HCT116 (cell line): ENCODE data around the gene DOC2A. TPM values are rescaled to one million over a fixed set of nuclear protein-coding genes. Genes with fewer than 3 reads are reported as not detected.

Experiments used
- ATAC-seq: fragments of 200-7000 bp; cut with Tn5 transposase; 2 replicates; pipeline ENCODE4 v1.9.1; 2020; ENCODE audit warnings: mild to moderate bottlenecking, moderate library complexity
- BruUV-seq: library from RNA; stranded (reverse); fragments of 400-500 nt; replicated peaks from 2 replicates; lab custom pipeline; 2021; lab: Mats Ljungman, UMichigan
- CTCF ChIA-PET: fragments of 300-600 bp; sonication (Branson Sonifier 250); formaldehyde crosslinking; loops from one replicate; lab custom pipeline; 2021; ENCODE audit warnings: antibody characterized with exemption; lab: Charles Lee
- POLR2A ChIA-PET: fragments of 300-600, 350-600 bp; sonication (Branson Sonifier 250); formaldehyde crosslinking; loops from one replicate; lab custom pipeline; 2021; ENCODE audit warnings: antibody characterized with exemption; lab: Charles Lee
- RAD21 ChIA-PET, 2 experiments: fragments of 300-600 bp; sonication (Branson Sonifier 250); formaldehyde crosslinking; loops; one replicate each; lab custom pipeline; 2023; ENCODE audit warnings: low total read pairs in 2 of 2; ENCODE audit not compliant: uncharacterized antibody in 2 of 2, unreplicated experiment in 2 of 2, low non-redundant PET in 1 of 2; lab: Charles Lee
- DNase-seq: peaks from one replicate; pipeline ENCODE4 v3.0.0-alpha.2; 2010; ENCODE audit warnings: low read depth, low spot score
- H2AFZ ChIP-seq: fragments of 200-600 bp; shearing (Covaris generic), sonication (generic); 2 replicates; pipeline ENCODE4 v1.6.1; 2017; ENCODE audit warnings: low read depth, mixed run types, mixed read lengths, antibody characterized with exemption, low read length; ENCODE audit not compliant: poor library complexity, severe bottlenecking
- H3K27ac ChIP-seq: 2 replicates; pipeline ENCODE4 v1.5.1; 2012; ENCODE audit warnings: low read depth, low read length
- H3K27me3 ChIP-seq: fragments of 200-600 bp; sonication (generic); 2 replicates; pipeline ENCODE4 v1.6.1; 2016; ENCODE audit warnings: mixed run types, low read length, mixed read lengths; ENCODE audit not compliant: insufficient read depth
- H3K36me3 ChIP-seq, 2 experiments: fragments of 200-500 bp in 1 of 2; fragments of 200-600 bp in 1 of 2; sonication (Bioruptor generic) in 1 of 2; sonication (generic) in 1 of 2; 2 replicates each; pipeline versions ENCODE4 v1.5.1 to v1.6.1; 2014 to 2016; ENCODE audit warnings: low read length in 2 of 2, inconsistent platforms in 1 of 2, mixed read lengths in 1 of 2, mixed run types in 1 of 2; ENCODE audit not compliant: insufficient read depth in 2 of 2, control insufficient read depth in 1 of 2
- H3K4me1 ChIP-seq, 2 experiments: fragments of 200-600 bp in 1 of 2; sonication (generic) in 1 of 2; 2 replicates each; pipeline versions ENCODE4 v1.5.1 to v1.6.1; 2012 to 2017; ENCODE audit warnings: low read length in 2 of 2, inconsistent platforms in 1 of 2, mild to moderate bottlenecking in 1 of 2, mixed read lengths in 1 of 2, mixed run types in 1 of 2, moderate library complexity in 1 of 2; ENCODE audit not compliant: insufficient read depth in 2 of 2, control insufficient read depth in 1 of 2
- H3K4me2 ChIP-seq: fragments of 200-600 bp; sonication (generic); 2 replicates; pipeline ENCODE4 v1.6.1; 2017; ENCODE audit warnings: mixed run types, low read length, mixed read lengths
- H3K4me3 ChIP-seq, 2 experiments: fragments of 200-600 bp in 1 of 2; sonication (generic) in 1 of 2; replicated peaks in 1 of 2; 2 replicates each; pipeline ENCODE4 v1.5.1; 2011 to 2016; ENCODE audit warnings: low read length in 2 of 2, control low read depth in 1 of 2, low read depth in 1 of 2, mild to moderate bottlenecking in 1 of 2, mixed read lengths in 1 of 2, mixed run types in 1 of 2
- H3K79me2 ChIP-seq: fragments of 200-600 bp; sonication (generic); 2 replicates; pipeline ENCODE4 v1.6.1; 2017; ENCODE audit warnings: mild to moderate bottlenecking, mixed run types, low read length, moderate library complexity, mixed read lengths; ENCODE audit not compliant: insufficient read depth
- H3K9ac ChIP-seq: fragments of 200-600 bp; sonication (generic); 2 replicates; pipeline ENCODE4 v1.6.1; 2016; ENCODE audit warnings: low read length, mixed read lengths
- H3K9me2 ChIP-seq: fragments of 200-600 bp; sonication (generic), shearing (Covaris generic); 2 replicates; pipeline ENCODE4 v1.6.1; 2017; ENCODE audit warnings: mixed run types, mild to moderate bottlenecking, moderate library complexity; ENCODE audit not compliant: insufficient read depth
- H3K9me3 ChIP-seq, 2 experiments: fragments of 200-500 bp in 1 of 2; fragments of 200-600 bp in 1 of 2; sonication (Bioruptor generic) in 1 of 2; sonication (generic) in 1 of 2; 2 replicates each; pipeline ENCODE4 v1.6.1; 2014 to 2017; ENCODE audit warnings: low read length in 2 of 2, mixed read lengths in 2 of 2, inconsistent platforms in 1 of 2, low read depth in 1 of 2, mild to moderate bottlenecking in 1 of 2, mixed run types in 1 of 2, moderate library complexity in 1 of 2; ENCODE audit not compliant: control insufficient read depth in 1 of 2, insufficient read depth in 1 of 2
- H4K20me1 ChIP-seq: fragments of 200-600 bp; sonication (generic), shearing (Covaris generic); 2 replicates; pipeline ENCODE4 v1.6.1; 2017; ENCODE audit warnings: mixed run types, mild to moderate bottlenecking, moderate library complexity; ENCODE audit not compliant: insufficient read depth
- CEBPB ChIP-seq: IDR thresholded peaks from 2 replicates; pipeline ENCODE4 v1.6.1; 2012; ENCODE audit warnings: low read depth
- EZH2 ChIP-seq: fragments of 200-600 bp; sonication (generic); IDR thresholded peaks from 2 replicates; pipeline ENCODE4 v1.6.1; 2017; ENCODE audit warnings: antibody characterized with exemption, mixed run types
- TCF7L2 ChIP-seq: IDR thresholded peaks from 2 replicates; pipeline ENCODE4 v1.7.0; 2011; ENCODE audit warnings: borderline replicate concordance, inconsistent platforms; ENCODE audit not compliant: insufficient read depth, insufficient read length; ENCODE audit errors: extremely low read depth
- YY1 ChIP-seq: IDR thresholded peaks from 2 replicates; pipeline ENCODE4 v1.6.1; 2011; ENCODE audit warnings: low read length, low read depth, moderate library complexity, mild to moderate bottlenecking; ENCODE audit not compliant: insufficient replicate concordance; ENCODE audit errors: extremely low read depth
- ZBTB33 ChIP-seq: IDR thresholded peaks from 2 replicates; pipeline ENCODE4 v1.6.1; 2011; ENCODE audit warnings: mild to moderate bottlenecking, low read length, moderate library complexity; ENCODE audit not compliant: insufficient replicate concordance; ENCODE audit errors: extremely low read depth
- intact Hi-C: fragments of 100-400 bp; cut with micrococcal nuclease; formaldehyde crosslinking; loops from 2 replicates; pipeline ENCODE4 v1.10.0; 2022
- total RNA-seq: library from RNA; stranded (reverse); gene quantifications from one replicate; pipeline ENCODE4 v1.2.1, GENCODE V29; 2021; ENCODE audit not compliant: unreplicated experiment
- TF ChIP-seq, protein P1 (sequence below): IDR thresholded peaks from 2 replicates; pipeline ENCODE4 v1.6.1; 2012; ENCODE audit warnings: low read depth
- TF ChIP-seq, protein P2 (sequence below): IDR thresholded peaks from 2 replicates; pipeline ENCODE4 v1.6.1; 2012

DOC2A gene
- total RNA-seq, 1 experiment from 2014 or later = 17.3 TPM

DNA sequence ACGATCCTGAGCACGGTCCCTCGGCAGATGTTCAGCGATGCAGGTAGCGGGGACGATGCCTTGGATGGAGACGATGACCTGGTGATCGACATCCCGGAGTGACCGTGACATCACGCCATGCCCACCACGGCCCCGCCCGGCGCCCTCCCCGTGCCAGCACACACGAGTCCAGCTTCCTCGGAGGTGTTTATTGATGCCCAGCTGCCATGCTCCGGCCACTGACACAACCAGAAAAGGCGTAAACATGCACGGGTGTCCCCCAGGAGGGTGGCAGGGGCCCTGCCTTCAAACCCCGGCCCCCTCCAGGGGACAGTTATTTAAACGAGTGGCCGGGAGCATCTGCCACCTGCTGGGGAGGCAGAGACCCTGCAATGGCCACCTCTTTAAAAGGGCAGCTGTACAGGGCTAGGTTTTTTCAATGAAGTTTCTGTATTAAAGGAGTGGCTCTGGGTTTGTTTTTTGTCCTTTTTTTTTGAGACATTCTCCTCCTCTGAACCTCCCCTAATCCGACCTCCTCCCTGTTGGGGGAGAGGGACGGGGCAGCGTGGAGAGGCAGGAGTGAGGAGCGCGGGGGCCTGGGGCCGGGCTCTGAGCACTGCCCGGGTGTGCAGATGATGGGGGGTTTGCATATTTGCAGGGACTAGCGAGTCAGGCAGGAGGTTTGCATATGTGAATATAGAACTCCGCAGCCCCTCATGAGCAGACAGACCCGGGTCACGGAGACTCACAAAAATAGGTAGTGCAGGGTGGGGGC lies 5.3 kb downstream of the DOC2A start (continued):
- TF ChIP-seq, protein P1, sequence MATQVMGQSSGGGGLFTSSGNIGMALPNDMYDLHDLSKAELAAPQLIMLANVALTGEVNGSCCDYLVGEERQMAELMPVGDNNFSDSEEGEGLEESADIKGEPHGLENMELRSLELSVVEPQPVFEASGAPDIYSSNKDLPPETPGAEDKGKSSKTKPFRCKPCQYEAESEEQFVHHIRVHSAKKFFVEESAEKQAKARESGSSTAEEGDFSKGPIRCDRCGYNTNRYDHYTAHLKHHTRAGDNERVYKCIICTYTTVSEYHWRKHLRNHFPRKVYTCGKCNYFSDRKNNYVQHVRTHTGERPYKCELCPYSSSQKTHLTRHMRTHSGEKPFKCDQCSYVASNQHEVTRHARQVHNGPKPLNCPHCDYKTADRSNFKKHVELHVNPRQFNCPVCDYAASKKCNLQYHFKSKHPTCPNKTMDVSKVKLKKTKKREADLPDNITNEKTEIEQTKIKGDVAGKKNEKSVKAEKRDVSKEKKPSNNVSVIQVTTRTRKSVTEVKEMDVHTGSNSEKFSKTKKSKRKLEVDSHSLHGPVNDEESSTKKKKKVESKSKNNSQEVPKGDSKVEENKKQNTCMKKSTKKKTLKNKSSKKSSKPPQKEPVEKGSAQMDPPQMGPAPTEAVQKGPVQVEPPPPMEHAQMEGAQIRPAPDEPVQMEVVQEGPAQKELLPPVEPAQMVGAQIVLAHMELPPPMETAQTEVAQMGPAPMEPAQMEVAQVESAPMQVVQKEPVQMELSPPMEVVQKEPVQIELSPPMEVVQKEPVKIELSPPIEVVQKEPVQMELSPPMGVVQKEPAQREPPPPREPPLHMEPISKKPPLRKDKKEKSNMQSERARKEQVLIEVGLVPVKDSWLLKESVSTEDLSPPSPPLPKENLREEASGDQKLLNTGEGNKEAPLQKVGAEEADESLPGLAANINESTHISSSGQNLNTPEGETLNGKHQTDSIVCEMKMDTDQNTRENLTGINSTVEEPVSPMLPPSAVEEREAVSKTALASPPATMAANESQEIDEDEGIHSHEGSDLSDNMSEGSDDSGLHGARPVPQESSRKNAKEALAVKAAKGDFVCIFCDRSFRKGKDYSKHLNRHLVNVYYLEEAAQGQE = no peak
- no peak for TF ChIP-seq EZH2
- peak; percentile 41 for TF ChIP-seq YY1

DNA sequence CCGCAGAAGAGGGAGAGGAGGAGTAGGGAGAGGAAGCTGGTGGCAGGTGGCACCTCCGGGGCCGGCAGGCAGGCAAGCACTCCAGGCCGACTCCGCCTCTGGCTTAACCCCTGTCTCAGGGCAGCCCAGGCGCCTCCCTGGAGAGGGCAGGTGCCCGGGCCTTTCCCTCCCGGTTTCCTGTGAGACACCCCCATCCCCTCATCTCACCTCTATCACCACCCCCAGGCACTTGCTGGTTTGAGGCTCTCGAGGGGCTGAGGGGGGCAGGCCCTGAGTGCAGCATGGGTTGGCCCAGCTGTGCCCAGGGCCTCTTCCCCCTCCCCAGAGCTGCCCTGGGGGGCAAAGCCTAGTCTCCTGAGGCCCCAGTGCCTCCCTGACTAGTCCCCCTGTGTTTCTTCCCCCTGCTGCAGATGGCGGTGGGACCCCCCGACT lies 6.0 kb downstream of the DOC2A start:
- H3K27me3 ChIP-seq = no peaks in the 10 kb centered on the region
- ATAC-seq (peak; percentile 33; the same call in 1 of the 2 replicates), DNase-seq (no peak)
- no peak overlapping the region for H3K4me2 ChIP-seq
- TF ChIP-seq, protein P2, sequence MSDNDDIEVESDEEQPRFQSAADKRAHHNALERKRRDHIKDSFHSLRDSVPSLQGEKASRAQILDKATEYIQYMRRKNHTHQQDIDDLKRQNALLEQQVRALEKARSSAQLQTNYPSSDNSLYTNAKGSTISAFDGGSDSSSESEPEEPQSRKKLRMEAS = no peak
- TF ChIP-seq CEBPB (no peak), ZBTB33 (no peak), EZH2 (no peak), TCF7L2 (no peak)
- TF ChIP-seq, all 23 proteins: peak for 0
- Histone ChIP-seq H3K4me1 (no peaks in the 10 kb centered on the region), H3K9ac (no peak overlapping the region), H3K9me2 (no peaks in the 10 kb centered on the region), H4K20me1 (no peaks in the 10 kb centered on the region), H3K9me3 (no peaks in the 10 kb centered on the region), H3K4me3 (no peak overlapping the region), H3K36me3 (peaks cover 0 to 4% of the 10 kb centered on the region in 2 experiments; a peak in 2 of 4 replicates), H3K79me2 (no peaks in the 10 kb centered on the region), H3K27ac (no peak overlapping the region; the same call in 1 of the 2 replicates), H2AFZ (no peak overlapping the region)
- intact Hi-C loops = no loop called here
- RAD21 ChIA-PET = no interaction called here
- POLR2A ChIA-PET = no interaction called here
- no TSS peak for BruUV-seq
- CTCF ChIA-PET = interaction anchor here (1.0 to 1.8 kb wide), 2 partner anchors 157 to 304 kb away, joined by 4 to 6 read pairs; no protein-coding TSS in a partner anchor
